ENCODE measurements around the gene CELF5. TPM values are rescaled to one million over a fixed set of nuclear protein-coding genes. Genes with fewer than 3 reads are reported as not detected.

The CELF5 gene
- total RNA-seq, 4 donors from 2014 or later, result not detected

DNA sequence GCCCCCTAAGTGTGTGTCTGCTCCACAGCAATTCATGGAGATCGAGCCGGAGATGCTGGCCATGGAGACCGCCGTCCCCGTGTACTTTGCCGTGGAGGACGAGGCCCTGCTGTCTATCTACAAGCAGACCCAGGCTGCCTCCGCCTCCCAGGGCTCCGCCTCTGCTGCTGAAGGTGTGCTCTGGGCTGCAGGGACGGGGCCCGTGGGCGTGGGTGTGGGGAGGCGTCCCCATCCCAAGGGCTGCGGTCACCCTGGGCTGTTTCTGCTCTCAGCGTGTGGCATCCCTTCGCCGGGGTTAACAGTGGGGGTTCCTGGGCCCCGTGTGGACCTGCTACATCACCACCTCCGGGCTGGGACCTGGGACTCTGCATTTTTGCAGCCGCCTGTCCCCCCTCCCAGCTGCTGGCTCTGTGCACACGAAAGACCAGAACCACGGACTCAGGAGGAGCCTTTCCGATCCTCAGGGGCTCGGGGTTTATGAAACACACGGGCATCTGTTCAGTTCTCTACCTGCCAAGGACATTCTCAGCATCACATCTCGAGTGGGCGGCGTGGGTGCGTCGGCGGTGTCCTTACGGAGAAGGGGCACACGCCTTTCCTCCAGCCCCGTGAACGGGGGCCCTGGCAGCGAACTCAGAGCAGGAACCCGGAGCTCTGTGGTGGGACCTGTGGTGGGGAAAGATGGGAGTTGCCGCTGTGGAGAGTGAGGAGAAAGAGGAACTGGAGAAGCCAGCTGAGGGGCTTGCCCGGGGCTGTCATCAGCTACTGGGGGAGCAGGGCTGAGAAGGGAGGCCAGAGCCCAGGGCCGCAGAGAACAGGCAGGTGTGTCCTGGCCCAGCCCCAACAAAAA is 31.0 kb upstream of the CELF5 start:
- peaks cover 0 to 37% (median 0%) of the 10 kb centered on the region in 3 donors for H3K36me3 ChIP-seq
- TF ChIP-seq, protein P1, sequence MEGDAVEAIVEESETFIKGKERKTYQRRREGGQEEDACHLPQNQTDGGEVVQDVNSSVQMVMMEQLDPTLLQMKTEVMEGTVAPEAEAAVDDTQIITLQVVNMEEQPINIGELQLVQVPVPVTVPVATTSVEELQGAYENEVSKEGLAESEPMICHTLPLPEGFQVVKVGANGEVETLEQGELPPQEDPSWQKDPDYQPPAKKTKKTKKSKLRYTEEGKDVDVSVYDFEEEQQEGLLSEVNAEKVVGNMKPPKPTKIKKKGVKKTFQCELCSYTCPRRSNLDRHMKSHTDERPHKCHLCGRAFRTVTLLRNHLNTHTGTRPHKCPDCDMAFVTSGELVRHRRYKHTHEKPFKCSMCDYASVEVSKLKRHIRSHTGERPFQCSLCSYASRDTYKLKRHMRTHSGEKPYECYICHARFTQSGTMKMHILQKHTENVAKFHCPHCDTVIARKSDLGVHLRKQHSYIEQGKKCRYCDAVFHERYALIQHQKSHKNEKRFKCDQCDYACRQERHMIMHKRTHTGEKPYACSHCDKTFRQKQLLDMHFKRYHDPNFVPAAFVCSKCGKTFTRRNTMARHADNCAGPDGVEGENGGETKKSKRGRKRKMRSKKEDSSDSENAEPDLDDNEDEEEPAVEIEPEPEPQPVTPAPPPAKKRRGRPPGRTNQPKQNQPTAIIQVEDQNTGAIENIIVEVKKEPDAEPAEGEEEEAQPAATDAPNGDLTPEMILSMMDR (IDR thresholded peaks at IDR 0.05), result no peak
- TF ChIP-seq POLR2A (IDR thresholded peaks at IDR 0.05), result no peak

DNA sequence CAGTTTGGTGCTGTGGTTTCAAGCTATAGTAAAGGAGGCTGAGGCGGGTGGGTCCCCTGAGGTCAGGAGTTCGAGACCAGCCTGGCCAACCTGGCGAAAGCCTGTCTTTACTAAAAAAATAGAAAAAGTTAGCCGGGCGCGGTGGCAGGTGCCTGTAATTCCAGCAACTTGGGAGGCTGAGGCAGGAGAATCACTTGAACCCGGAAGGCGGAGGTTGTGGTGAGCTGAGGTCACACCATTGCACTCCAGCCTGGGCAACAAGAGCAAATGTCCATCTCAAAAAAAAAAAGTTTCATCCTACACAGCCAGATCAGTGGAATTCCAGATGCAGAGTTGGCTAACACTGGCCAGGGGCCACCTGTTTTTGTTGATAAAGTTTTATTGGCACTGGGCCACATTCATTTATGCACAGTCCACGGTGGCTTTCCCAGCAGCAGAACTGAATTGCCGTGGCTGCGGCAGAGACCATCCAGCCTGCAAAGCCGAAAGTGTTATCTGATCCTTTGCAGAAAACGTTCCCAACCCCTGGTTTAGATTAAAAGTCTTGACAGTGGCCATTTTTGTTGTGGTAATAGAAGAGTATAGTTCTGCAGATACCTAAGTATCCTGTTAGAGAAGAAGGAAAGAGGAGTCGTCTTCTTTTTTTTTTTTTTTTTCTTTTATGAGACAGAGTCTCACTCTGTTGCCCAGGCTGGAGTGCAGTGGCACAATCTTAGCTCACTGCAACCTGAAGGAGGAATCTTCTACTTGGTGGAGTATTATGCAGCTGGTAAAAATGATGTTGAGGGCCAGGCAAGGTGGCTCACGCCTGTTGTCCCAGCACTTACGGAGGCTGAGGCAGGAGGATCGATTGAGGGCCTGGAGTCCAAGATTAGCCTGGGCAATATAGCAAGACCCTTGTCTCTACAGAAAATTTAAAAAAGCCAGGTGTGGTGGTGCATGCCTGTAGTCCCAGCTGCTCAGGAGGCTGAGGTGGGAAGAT is 30.1 kb upstream of the CELF5 start:
- no peak for DNase-seq
- H3K36me3 ChIP-seq, result peaks cover 0 to 42% (median 0%) of the 10 kb centered on the region in 3 donors
- H3K27me3 ChIP-seq, result no peaks in the 10 kb centered on the region
- H3K9me3 ChIP-seq, result no peaks in the 10 kb centered on the region
- H3K27ac ChIP-seq, result no peak overlapping the region
- H3K4me3 ChIP-seq, result no peak overlapping the region
- TF ChIP-seq, protein P1 (IDR thresholded peaks at IDR 0.05), result no peak
- TF ChIP-seq POLR2A (IDR thresholded peaks at IDR 0.05), result no peak
- H3K4me1 ChIP-seq, result peaks cover 0 to 2% (median under 1%) of the 10 kb centered on the region in 4 donors

More for the DNA sequence above, 31.0 kb upstream of the CELF5 start:
- Histone ChIP-seq H3K9me3 (no peaks in the 10 kb centered on the region), H3K4me3 (no peak overlapping the region), H3K4me1 (peaks cover 0 to 6% (median 3%) of the 10 kb centered on the region in 4 donors), H3K27me3 (no peaks in the 10 kb centered on the region), H3K27ac (no peak overlapping the region)
- no peak for DNase-seq

DNA sequence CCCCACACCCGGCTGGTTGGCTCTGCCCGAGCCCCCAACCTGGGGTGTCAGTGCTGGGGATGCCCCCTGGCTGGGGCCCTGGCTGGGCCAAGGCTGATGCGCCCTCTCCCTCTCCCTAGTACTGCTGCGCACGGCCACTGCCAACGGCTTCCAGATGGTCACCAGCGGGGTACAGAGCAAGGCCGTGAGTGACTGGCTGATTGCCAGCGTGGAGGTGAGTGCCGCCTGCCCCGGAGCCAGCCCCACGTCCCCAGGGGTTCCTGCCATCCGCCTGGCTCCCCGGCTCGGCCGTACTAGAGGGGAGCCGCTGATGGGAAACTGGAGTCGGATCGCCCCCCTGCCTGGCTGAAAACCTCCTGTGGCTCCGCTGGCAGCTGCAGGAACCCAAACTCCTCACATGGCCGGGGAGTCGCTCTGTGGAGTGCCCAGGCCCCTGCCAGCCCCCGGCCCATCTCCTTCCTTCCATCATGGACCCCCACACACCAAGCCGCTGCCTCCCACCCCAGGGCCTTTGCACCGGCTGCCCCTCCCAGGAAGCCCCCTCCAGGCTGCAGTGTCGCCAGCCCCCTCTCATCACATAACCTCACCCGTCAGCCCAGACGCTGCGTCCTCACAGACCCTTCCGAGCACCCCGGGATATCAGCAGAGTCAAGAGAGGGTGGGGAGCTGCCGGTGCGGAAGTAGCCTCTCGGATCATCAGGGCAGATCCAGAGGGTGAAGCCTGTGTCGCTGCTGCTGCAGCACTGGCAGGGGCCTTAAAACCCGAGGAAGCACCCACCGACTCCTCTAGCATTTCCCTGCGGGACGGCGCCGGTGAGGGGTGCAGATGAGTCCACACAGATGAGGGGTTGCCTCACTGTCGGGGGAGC is 28.2 kb upstream of the CELF5 start:
- DNase-seq, result no peak
- Histone ChIP-seq H3K27ac (no peak overlapping the region), H3K4me1 (no peaks in the 10 kb centered on the region), H3K9me3 (no peaks in the 10 kb centered on the region), H3K27me3 (no peaks in the 10 kb centered on the region), H3K4me3 (no peak overlapping the region), H3K36me3 (peaks cover 0 to 50% (median 0%) of the 10 kb centered on the region in 3 donors)
- TF ChIP-seq, protein P1 (IDR thresholded peaks at IDR 0.05), result no peak
- TF ChIP-seq POLR2A (IDR thresholded peaks at IDR 0.05), result no peak

DNA sequence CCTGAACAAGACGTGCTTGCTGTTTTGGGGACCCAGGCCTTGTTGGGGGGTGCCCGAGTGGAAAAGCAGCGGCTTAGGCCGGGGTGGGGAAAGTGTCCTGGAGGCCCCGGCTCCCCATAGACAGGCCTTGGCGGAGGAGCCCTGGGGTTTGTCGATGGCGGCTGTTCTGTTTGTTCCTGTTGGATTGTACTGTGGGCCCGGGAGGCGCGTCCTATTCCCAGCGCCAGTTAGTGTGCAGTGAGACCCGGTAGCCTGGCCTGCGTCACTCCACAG is 27.6 kb upstream of the CELF5 start:
- Histone ChIP-seq H3K4me1 (no peaks in the 10 kb centered on the region), H3K9me3 (no peaks in the 10 kb centered on the region), H3K36me3 (peaks cover 0 to 55% (median 0%) of the 10 kb centered on the region in 3 donors), H3K27me3 (no peaks in the 10 kb centered on the region), H3K27ac (no peak overlapping the region), H3K4me3 (no peak overlapping the region)
- no peak for TF ChIP-seq POLR2A (IDR thresholded peaks at IDR 0.05)
- TF ChIP-seq, protein P1 (IDR thresholded peaks at IDR 0.05), result no peak
- DNase-seq, result no peak
